IMR-90 (cell line): ENCODE data around the gene OVCH1. TPM values are rescaled to one million over a fixed set of nuclear protein-coding genes. Genes with fewer than 3 reads are reported as not detected.

Source experiments
- ATAC-seq: fragments of 200-7000 bp; cut with Tn5 transposase; 2 replicates; pipeline ENCODE4 v1.9.1; 2020; ENCODE audit warnings: low read depth, mild to moderate bottlenecking, moderate library complexity
- BruUV-seq: library from RNA; stranded (reverse); fragments of 400-500 nt; replicated peaks from 2 replicates; lab custom pipeline; 2021; lab: Mats Ljungman, UMichigan
- CTCF ChIA-PET: fragments of 300-600 bp; formaldehyde crosslinking; extraction: SDS; loops from one replicate; lab custom pipeline; 2021; ENCODE audit warnings: antibody characterized with exemption; lab: Yijun Ruan, JAX
- POLR2A ChIA-PET: fragments of 300-600 bp; sonication (Branson Sonifier 250); formaldehyde crosslinking; loops from one replicate; lab custom pipeline; 2022; ENCODE audit warnings: antibody characterized with exemption; ENCODE audit not compliant: unreplicated experiment; lab: Charles Lee
- DNase-seq: peaks from one replicate; pipeline ENCODE4 v3.0.0; 2013
- H2AFZ ChIP-seq: replicated peaks from 2 replicates; pipeline ENCODE3; 2013; ENCODE audit warnings: low read length, mild to moderate bottlenecking; ENCODE audit not compliant: poor library complexity
- H2AK5ac ChIP-seq: 2 replicates; pipeline ENCODE4 v1.6.1; 2013; ENCODE audit warnings: low read depth, low read length, inconsistent platforms
- H2AK9ac ChIP-seq: replicated peaks from 2 replicates; pipeline ENCODE3; 2013; ENCODE audit warnings: mild to moderate bottlenecking, low read depth, low read length, moderate library complexity; ENCODE audit not compliant: poor library complexity
- H2BK120ac ChIP-seq: 2 replicates; pipeline ENCODE4 v1.6.1; 2013; ENCODE audit warnings: low read depth, low read length, inconsistent platforms
- H2BK15ac ChIP-seq: 3 replicates; pipeline ENCODE4 v1.6.1; 2013; ENCODE audit warnings: low read depth, low read length, inconsistent platforms
- H2BK20ac ChIP-seq: 2 replicates; pipeline ENCODE4 v1.6.1; 2013; ENCODE audit warnings: low read depth, mild to moderate bottlenecking, inconsistent platforms, low read length, moderate library complexity
- H2BK5ac ChIP-seq: 2 replicates; pipeline ENCODE4 v1.6.1; 2013; ENCODE audit warnings: mild to moderate bottlenecking, low read depth, low read length, inconsistent platforms; ENCODE audit not compliant: poor library complexity, severe bottlenecking
- H3K14ac ChIP-seq: replicated peaks from 2 replicates; pipeline ENCODE4 v1.6.1; 2013; ENCODE audit warnings: low read depth, low read length, inconsistent platforms
- H3K18ac ChIP-seq: 2 replicates; pipeline ENCODE4 v1.6.1; 2013; ENCODE audit warnings: low read depth, low read length, control low read depth
- H3K23ac ChIP-seq: 2 replicates; pipeline ENCODE4 v1.6.1; 2013; ENCODE audit warnings: low read depth, low read length, inconsistent platforms
- H3K27ac ChIP-seq: 2 replicates; pipeline ENCODE4 v1.5.1; 2013; ENCODE audit warnings: mild to moderate bottlenecking, control low read depth, low read length; ENCODE audit not compliant: insufficient read depth
- H3K27me3 ChIP-seq: 2 replicates; pipeline ENCODE4 v1.6.1; 2013; ENCODE audit warnings: low read length; ENCODE audit not compliant: control insufficient read depth, insufficient read depth
- H3K36me3 ChIP-seq: 2 replicates; pipeline ENCODE4 v1.6.1; 2013; ENCODE audit warnings: low read length, mixed read lengths; ENCODE audit not compliant: control insufficient read depth, insufficient read depth
- H3K4ac ChIP-seq: 2 replicates; pipeline ENCODE4 v1.6.1; 2013; ENCODE audit warnings: low read depth, low read length, inconsistent platforms
- H3K4me1 ChIP-seq: 2 replicates; pipeline ENCODE4 v1.6.1; 2013; ENCODE audit warnings: low read length, mixed read lengths; ENCODE audit not compliant: control insufficient read depth, insufficient read depth
- H3K4me2 ChIP-seq: 2 replicates; pipeline ENCODE4 v1.6.1; 2013; ENCODE audit warnings: low read depth, mild to moderate bottlenecking, control low read depth, low read length, moderate library complexity
- H3K4me3 ChIP-seq: 2 replicates; pipeline ENCODE4 v1.5.1; 2013; ENCODE audit warnings: low read depth, mild to moderate bottlenecking, control low read depth, low read length, moderate library complexity; ENCODE audit not compliant: insufficient read depth
- H3K56ac ChIP-seq: 2 replicates; pipeline ENCODE4 v1.6.1; 2013; ENCODE audit warnings: low read length, inconsistent platforms; ENCODE audit not compliant: insufficient read depth; ENCODE audit errors: extremely low read depth
- H3K79me1 ChIP-seq, 2 experiments: 2 replicates each; pipeline ENCODE4 v1.6.1; 2013; ENCODE audit warnings: low read length in 2 of 2, inconsistent platforms in 1 of 2, low read depth in 1 of 2
- H3K9ac ChIP-seq: 2 replicates; pipeline ENCODE4 v1.6.1; 2013; ENCODE audit warnings: low read depth, low read length, control low read depth
- H3K9me1 ChIP-seq: 2 replicates; pipeline ENCODE4 v1.6.1; 2013; ENCODE audit warnings: low read length, inconsistent platforms; ENCODE audit not compliant: insufficient read depth
- H3K9me3 ChIP-seq: 2 replicates; pipeline ENCODE4 v1.6.1; 2013; ENCODE audit warnings: low read length; ENCODE audit not compliant: control insufficient read depth, insufficient read depth
- H4K20me1 ChIP-seq: 2 replicates; pipeline ENCODE4 v1.6.1; 2013; ENCODE audit warnings: low read length, inconsistent platforms; ENCODE audit not compliant: insufficient read depth
- H4K5ac ChIP-seq: 2 replicates; pipeline ENCODE4 v1.6.1; 2013; ENCODE audit warnings: mild to moderate bottlenecking, low read depth, low read length, control low read depth
- H4K8ac ChIP-seq, 2 experiments: 2 replicates each; pipeline ENCODE4 v1.6.1; 2013; ENCODE audit warnings: low read depth in 2 of 2, low read length in 2 of 2, control low read depth in 1 of 2, inconsistent platforms in 1 of 2
- H4K91ac ChIP-seq: 2 replicates; pipeline ENCODE4 v1.6.1; 2013; ENCODE audit warnings: low read depth, low read length, inconsistent platforms; ENCODE audit not compliant: insufficient read depth
- BHLHE40 ChIP-seq: fragments of 150-350 bp; IDR thresholded peaks from 2 replicates; pipeline ENCODE4 v1.6.1; 2016; ENCODE audit warnings: mild to moderate bottlenecking, low read depth, low read length
- CEBPB ChIP-seq: IDR thresholded peaks from 2 replicates; pipeline ENCODE4 v1.6.1; 2012; ENCODE audit warnings: low read depth, low read length, improper control_type of control experiment
- CHD1 ChIP-seq: IDR thresholded peaks from 2 replicates; pipeline ENCODE4 v1.6.1; 2012; ENCODE audit warnings: low read depth, low read length, improper control_type of control experiment
- FOS ChIP-seq: fragments of 150-350 bp; IDR thresholded peaks from 2 replicates; pipeline ENCODE4 v1.6.1; 2016; ENCODE audit warnings: low read depth, low read length
- MAFK ChIP-seq: IDR thresholded peaks from 2 replicates; pipeline ENCODE4 v1.6.1; 2012; ENCODE audit warnings: low read depth, low read length, improper control_type of control experiment
- MAZ ChIP-seq: IDR thresholded peaks from 2 replicates; pipeline ENCODE4 v1.6.1; 2012; ENCODE audit warnings: low read depth, mild to moderate bottlenecking, low read length, improper control_type of control experiment, moderate library complexity, borderline replicate concordance
- MXI1 ChIP-seq: IDR thresholded peaks from 2 replicates; pipeline ENCODE4 v1.6.1; 2012; ENCODE audit warnings: low read depth, mild to moderate bottlenecking, low read length, moderate library complexity, borderline replicate concordance
- NFE2L2 ChIP-seq: fragments of 150-350 bp; IDR thresholded peaks from 2 replicates; pipeline ENCODE4 v1.6.1; 2016; ENCODE audit warnings: low read depth, mild to moderate bottlenecking, low read length
- POLR2A ChIP-seq: IDR thresholded peaks from 2 replicates; pipeline ENCODE4 v1.6.1; 2012; ENCODE audit warnings: mild to moderate bottlenecking, low read depth, low read length
- RAD21 ChIP-seq: IDR thresholded peaks from 2 replicates; pipeline ENCODE4 v1.6.1; 2012; ENCODE audit warnings: low read length, improper control_type of control experiment
- RCOR1 ChIP-seq: IDR thresholded peaks from 2 replicates; pipeline ENCODE4 v1.6.1; 2012; ENCODE audit warnings: mild to moderate bottlenecking, low read length, improper control_type of control experiment; ENCODE audit not compliant: insufficient replicate concordance
- RFX5 ChIP-seq: IDR thresholded peaks from 2 replicates; pipeline ENCODE4 v1.8.0; 2012; ENCODE audit warnings: low read depth, mild to moderate bottlenecking, low read length, moderate library complexity
- SMC3 ChIP-seq: fragments of 150-350 bp; IDR thresholded peaks from 2 replicates; pipeline ENCODE4 v1.6.1; 2016; ENCODE audit warnings: low read depth, mild to moderate bottlenecking, antibody characterized with exemption, low read length, moderate library complexity
- whole genome bisulfite sequencing, 2 experiments: methylation state at CpG; one replicate each; pipeline versions ENCODE4 v1.1.5 to v1.1.7; 2013; ENCODE audit warnings: missing lambda C conversion rate in 2 of 2; ENCODE audit not compliant: insufficient read length in 1 of 2; ENCODE audit errors: extremely low coverage in 2 of 2; 5-methylcytosine and 5-hydroxymethylcytosine counted together
- dilution Hi-C: fragments of 300-500 bp; cut with HindIII; formaldehyde crosslinking; loops from one replicate; pipeline ENCODE4 v1.14.3; 2018; ENCODE audit warnings: low sequenced_read_pairs; ENCODE audit not compliant: unreplicated experiment
- in situ Hi-C: fragments of 300-500 bp; cut with MboI; formaldehyde crosslinking; loops from 3 replicates; pipeline ENCODE4 v1.14.3; 2019; ENCODE audit warnings: low sequenced_read_pairs, inconsistent platforms, mixed read lengths
- intact Hi-C: fragments of 100-400 bp; cut with micrococcal nuclease; formaldehyde crosslinking; loops from 2 replicates; pipeline ENCODE4 v1.10.0; 2022
- polyA plus RNA-seq, 3 experiments: library from polyadenylated mRNA; depleted of rRNA; stranded (reverse); fragments of >200 nt; gene quantifications; 2 replicates each; pipeline ENCODE4 v1.2.3, GENCODE V29; 2012; ENCODE audit warnings: low replicate concordance in 1 of 3
- total RNA-seq: library from RNA; depleted of rRNA; stranded (reverse); fragments of >200 nt; gene quantifications from 2 replicates; pipeline ENCODE4 v1.2.3, GENCODE V29; 2012
- TF ChIP-seq, protein P1 (sequence below): fragments of 150-350 bp; IDR thresholded peaks from 2 replicates; pipeline ENCODE4 v1.6.1; 2017; ENCODE audit warnings: mild to moderate bottlenecking, antibody characterized with exemption, low read length, low read depth
- TF ChIP-seq, protein P2 (sequence below): fragments of 150-350 bp; IDR thresholded peaks from 2 replicates; pipeline ENCODE4 v1.6.1; 2016; ENCODE audit warnings: low read depth, mild to moderate bottlenecking, low read length, moderate library complexity, borderline replicate concordance
- TF ChIP-seq, protein P3 (sequence below): conservative IDR thresholded peaks from 2 replicates; pipeline ENCODE4 v1.5.1; 2012; ENCODE audit warnings: mild to moderate bottlenecking, low read depth, low read length, improper control_type of control experiment

OVCH1 gene
- total and polyA plus RNA-seq, 2 of the 4 experiments (the other 2 are of a cell fraction) = 0.05 to 0.18 TPM

DNA sequence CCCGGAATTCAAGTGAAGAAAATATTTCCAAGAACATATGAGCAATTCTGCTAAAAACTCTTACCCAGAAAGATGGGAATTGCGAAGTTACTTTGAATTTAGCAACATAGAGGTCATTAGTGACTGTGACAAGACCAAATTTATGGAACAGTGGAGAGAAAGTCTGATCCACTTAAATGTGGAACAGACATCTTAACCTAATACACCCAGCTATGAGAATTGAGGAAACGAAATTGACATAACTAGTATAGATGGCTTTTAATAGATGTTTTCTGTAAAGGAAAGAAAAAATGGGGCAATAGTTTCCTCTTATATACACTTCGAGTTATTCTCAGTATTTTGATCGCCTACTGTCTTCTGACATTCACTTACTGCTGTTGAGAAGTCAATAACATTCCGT is 4.6 kb downstream of the OVCH1 start:
- no peak overlapping the region for H3K56ac ChIP-seq
- dilution Hi-C loops = no loop called here
- POLR2A ChIA-PET = no interaction called here

More for the DNA sequence above, 4.6 kb downstream of the OVCH1 start:
- H4K5ac ChIP-seq = no peak overlapping the region
- in situ Hi-C loops (no loop called here), intact Hi-C loops (no loop called here)
- TF ChIP-seq CEBPB (no peak), MAZ (no peak), FOS (no peak), NFE2L2 (no peak), RCOR1 (no peak), MAFK (no peak), BHLHE40 (no peak), POLR2A (no peak), RFX5 (no peak), RAD21 (no peak), CHD1 (no peak), MXI1 (no peak), SMC3 (no peak)
- TF ChIP-seq, protein P1, sequence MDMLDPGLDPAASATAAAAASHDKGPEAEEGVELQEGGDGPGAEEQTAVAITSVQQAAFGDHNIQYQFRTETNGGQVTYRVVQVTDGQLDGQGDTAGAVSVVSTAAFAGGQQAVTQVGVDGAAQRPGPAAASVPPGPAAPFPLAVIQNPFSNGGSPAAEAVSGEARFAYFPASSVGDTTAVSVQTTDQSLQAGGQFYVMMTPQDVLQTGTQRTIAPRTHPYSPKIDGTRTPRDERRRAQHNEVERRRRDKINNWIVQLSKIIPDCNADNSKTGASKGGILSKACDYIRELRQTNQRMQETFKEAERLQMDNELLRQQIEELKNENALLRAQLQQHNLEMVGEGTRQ = no peak
- TF ChIP-seq, protein P2, sequence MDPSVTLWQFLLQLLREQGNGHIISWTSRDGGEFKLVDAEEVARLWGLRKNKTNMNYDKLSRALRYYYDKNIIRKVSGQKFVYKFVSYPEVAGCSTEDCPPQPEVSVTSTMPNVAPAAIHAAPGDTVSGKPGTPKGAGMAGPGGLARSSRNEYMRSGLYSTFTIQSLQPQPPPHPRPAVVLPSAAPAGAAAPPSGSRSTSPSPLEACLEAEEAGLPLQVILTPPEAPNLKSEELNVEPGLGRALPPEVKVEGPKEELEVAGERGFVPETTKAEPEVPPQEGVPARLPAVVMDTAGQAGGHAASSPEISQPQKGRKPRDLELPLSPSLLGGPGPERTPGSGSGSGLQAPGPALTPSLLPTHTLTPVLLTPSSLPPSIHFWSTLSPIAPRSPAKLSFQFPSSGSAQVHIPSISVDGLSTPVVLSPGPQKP = no peak
- TF ChIP-seq, protein P3, sequence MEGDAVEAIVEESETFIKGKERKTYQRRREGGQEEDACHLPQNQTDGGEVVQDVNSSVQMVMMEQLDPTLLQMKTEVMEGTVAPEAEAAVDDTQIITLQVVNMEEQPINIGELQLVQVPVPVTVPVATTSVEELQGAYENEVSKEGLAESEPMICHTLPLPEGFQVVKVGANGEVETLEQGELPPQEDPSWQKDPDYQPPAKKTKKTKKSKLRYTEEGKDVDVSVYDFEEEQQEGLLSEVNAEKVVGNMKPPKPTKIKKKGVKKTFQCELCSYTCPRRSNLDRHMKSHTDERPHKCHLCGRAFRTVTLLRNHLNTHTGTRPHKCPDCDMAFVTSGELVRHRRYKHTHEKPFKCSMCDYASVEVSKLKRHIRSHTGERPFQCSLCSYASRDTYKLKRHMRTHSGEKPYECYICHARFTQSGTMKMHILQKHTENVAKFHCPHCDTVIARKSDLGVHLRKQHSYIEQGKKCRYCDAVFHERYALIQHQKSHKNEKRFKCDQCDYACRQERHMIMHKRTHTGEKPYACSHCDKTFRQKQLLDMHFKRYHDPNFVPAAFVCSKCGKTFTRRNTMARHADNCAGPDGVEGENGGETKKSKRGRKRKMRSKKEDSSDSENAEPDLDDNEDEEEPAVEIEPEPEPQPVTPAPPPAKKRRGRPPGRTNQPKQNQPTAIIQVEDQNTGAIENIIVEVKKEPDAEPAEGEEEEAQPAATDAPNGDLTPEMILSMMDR = no peak
- no peak overlapping the region for H2BK5ac ChIP-seq
- H3K4me3 ChIP-seq = no peak overlapping the region
- H4K20me1 ChIP-seq = no peaks in the 10 kb centered on the region
- no peak overlapping the region for H2AK5ac ChIP-seq
- no peaks in the 10 kb centered on the region for H3K27me3 ChIP-seq
- ATAC-seq (no peak), DNase-seq (no peak)
- H4K91ac ChIP-seq = no peak overlapping the region
- no TSS peak for BruUV-seq
- H3K9ac ChIP-seq = no peak overlapping the region
- peaks cover 2% of the 10 kb centered on the region; the same call in 1 of the 2 replicates for H3K36me3 ChIP-seq
- H2AK9ac ChIP-seq = no peak overlapping the region
- no peak overlapping the region for H4K8ac ChIP-seq
- H3K79me1 ChIP-seq = no peaks in the 10 kb centered on the region
- H3K4me1 ChIP-seq = no peaks in the 10 kb centered on the region
- no peak overlapping the region for H2BK20ac ChIP-seq
- no peak overlapping the region for H3K4ac ChIP-seq
- H3K18ac ChIP-seq = no peak overlapping the region
- no peak overlapping the region for H3K27ac ChIP-seq
- no peak overlapping the region for H3K23ac ChIP-seq
- no peaks in the 10 kb centered on the region for H3K9me1 ChIP-seq
- no peak overlapping the region for H3K4me2 ChIP-seq
- CTCF ChIA-PET = no interaction called here
- H2BK15ac ChIP-seq = no peak overlapping the region
- H2AFZ ChIP-seq = no peak overlapping the region
- no peak overlapping the region for H3K14ac ChIP-seq
- no peak overlapping the region for H2BK120ac ChIP-seq
- H3K9me3 ChIP-seq = no peaks in the 10 kb centered on the region
- WGBS, 2 experiments = no CpG with 5 or more reads among the region's 6 CpGs
